Sigmoid colon (tissue), 7 donors: Measurements from ENCODE around the gene SLC8A3. TPM values are rescaled to one million over a fixed set of nuclear protein-coding genes. Genes with fewer than 3 reads are reported as not detected.

Source experiments
- DNase-seq: peaks from one replicate; pipeline ENCODE4 v3.0.0-alpha.2; 2019
- H3K27ac ChIP-seq, 4 donors: fragments of 200-600 bp; sonication (generic); one replicate each; pipeline ENCODE4 v1.5.1; 2016 to 2019; ENCODE audit warnings: mild to moderate bottlenecking in 1 of 4
- H3K27me3 ChIP-seq, 3 donors: fragments of 200-600 bp; sonication (generic); one replicate each; pipeline ENCODE4 v1.5.1; 2019; ENCODE audit warnings: mild to moderate bottlenecking in 1 of 3
- H3K36me3 ChIP-seq, 4 donors: fragments of 200-600 bp; sonication (generic); one replicate each; pipeline ENCODE4 v1.5.1; 2016 to 2019
- H3K4me1 ChIP-seq, 4 donors: fragments of 200-600 bp; sonication (generic); one replicate each; pipeline ENCODE4 v1.5.1; 2017 to 2019
- H3K4me3 ChIP-seq, 4 donors: fragments of 200-600 bp; sonication (generic); one replicate each; pipeline ENCODE4 v1.5.1; 2017 to 2019; ENCODE audit warnings: mild to moderate bottlenecking in 2 of 4, moderate library complexity in 1 of 4
- H3K9me3 ChIP-seq, 4 donors: fragments of 200-600 bp in 3 of 4; sonication (generic) in 3 of 4; one replicate each; pipeline versions ENCODE4 v1.5.1 to v1.6.1; 2013 to 2019
- EP300 ChIP-seq, 4 donors: sonication (generic); formaldehyde crosslinking; IDR thresholded peaks; one replicate each; pipeline ENCODE4 v1.6.1; 2017; ENCODE audit warnings: antibody characterized with exemption in 4 of 4
- POLR2A ChIP-seq, 2 donors: fragments of 450-650 bp; IDR thresholded peaks; one replicate each; pipeline ENCODE4 v1.6.1; 2016; ENCODE audit warnings: antibody characterized with exemption in 2 of 2, mild to moderate bottlenecking in 2 of 2, moderate library complexity in 2 of 2
- POLR2AphosphoS5 ChIP-seq, 4 donors: sonication (generic); formaldehyde crosslinking; IDR thresholded peaks; one replicate each; pipeline ENCODE4 v1.6.1; 2017; ENCODE audit warnings: antibody characterized with exemption in 4 of 4
- WGBS, 2 donors: extraction: QIAGEN DNeasy Blood & Tissue Kit; methylation state at CpG; one replicate each; pipeline ENCODE4 v1.1.7; 2013; 5-methylcytosine and 5-hydroxymethylcytosine counted together
- intact Hi-C: fragments of 100-400 bp; cut with DNase I; formaldehyde crosslinking; loops from one replicate; pipeline ENCODE4 v1.15.1; 2023
- polyA plus RNA-seq, 3 donors: library from polyadenylated mRNA; stranded (reverse); fragments of 200-250 nt; gene quantifications; one replicate each; pipeline ENCODE4 v1.2.3, GENCODE V29; 2013
- total RNA-seq, 4 donors: library from RNA; depleted of rRNA; stranded (reverse); fragments of >200 nt; gene quantifications; one replicate each; pipeline ENCODE4 v1.1.0, GENCODE V29; 2016
- TF ChIP-seq, protein P1 (sequence below), 4 experiments: fragments of 450-650 bp in 3 of 4; fragments of 200-600 bp in 1 of 4; IDR thresholded peaks; one replicate each; pipeline ENCODE4 v1.5.1; 2016 to 2019; ENCODE audit warnings: antibody characterized with exemption in 4 of 4, mild to moderate bottlenecking in 3 of 4, moderate library complexity in 2 of 4
- donor health status: healthy with polysubstance abuse.
- donor health status: Bipolar disorder and iron deficiency.
- donor health status: healthy.

The SLC8A3 gene
- total and polyA plus RNA-seq, 7 donors = 0.17 to 0.82 (median 0.31) TPM; not detected in 3

DNA sequence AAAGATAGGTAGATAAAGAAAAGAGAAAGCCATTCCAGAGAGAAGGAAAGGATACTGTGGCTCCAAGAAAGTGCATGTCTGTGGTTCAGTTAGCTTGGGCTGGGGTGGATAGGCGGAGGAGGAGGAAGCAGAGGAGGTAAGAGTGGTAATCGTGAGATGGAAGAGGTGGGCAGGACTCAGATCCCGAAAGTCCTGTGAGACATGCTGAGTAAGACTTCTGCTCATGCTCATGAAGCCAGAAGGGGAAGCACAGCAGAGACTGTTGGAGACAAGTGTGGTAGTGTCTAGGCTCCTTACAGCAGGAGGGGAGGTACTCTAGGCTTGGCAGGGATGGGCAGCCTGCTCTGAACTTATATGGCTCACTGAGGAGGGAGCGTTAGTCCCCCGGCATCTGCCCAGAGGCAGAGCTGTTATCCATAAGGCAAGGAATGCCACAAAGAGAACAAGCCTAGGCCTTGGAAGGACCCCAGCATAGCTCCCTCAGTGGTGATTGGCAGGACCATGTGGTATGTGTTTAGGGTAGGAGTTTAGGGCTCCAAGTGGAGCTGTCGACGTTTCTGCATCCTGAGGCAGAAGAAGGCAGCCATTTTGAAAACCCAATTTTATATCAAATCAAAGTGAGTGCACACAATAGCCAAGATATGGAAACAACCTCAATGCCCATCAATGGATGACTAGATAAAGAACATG lies 174.2 kb downstream of the SLC8A3 start:
- no peak for DNase-seq
- Histone ChIP-seq H3K27ac (no peak overlapping the region), H3K4me1 (no peaks in the 10 kb centered on the region), H3K4me3 (no peak overlapping the region), H3K36me3 (no peaks in the 10 kb centered on the region), H3K9me3 (no peaks in the 10 kb centered on the region), H3K27me3 (no peaks in the 10 kb centered on the region)
- TF ChIP-seq EP300 (IDR thresholded peaks at IDR 0.05) = no peak
- no peak for TF ChIP-seq POLR2A (IDR thresholded peaks at IDR 0.05)
- TF ChIP-seq, protein P1, sequence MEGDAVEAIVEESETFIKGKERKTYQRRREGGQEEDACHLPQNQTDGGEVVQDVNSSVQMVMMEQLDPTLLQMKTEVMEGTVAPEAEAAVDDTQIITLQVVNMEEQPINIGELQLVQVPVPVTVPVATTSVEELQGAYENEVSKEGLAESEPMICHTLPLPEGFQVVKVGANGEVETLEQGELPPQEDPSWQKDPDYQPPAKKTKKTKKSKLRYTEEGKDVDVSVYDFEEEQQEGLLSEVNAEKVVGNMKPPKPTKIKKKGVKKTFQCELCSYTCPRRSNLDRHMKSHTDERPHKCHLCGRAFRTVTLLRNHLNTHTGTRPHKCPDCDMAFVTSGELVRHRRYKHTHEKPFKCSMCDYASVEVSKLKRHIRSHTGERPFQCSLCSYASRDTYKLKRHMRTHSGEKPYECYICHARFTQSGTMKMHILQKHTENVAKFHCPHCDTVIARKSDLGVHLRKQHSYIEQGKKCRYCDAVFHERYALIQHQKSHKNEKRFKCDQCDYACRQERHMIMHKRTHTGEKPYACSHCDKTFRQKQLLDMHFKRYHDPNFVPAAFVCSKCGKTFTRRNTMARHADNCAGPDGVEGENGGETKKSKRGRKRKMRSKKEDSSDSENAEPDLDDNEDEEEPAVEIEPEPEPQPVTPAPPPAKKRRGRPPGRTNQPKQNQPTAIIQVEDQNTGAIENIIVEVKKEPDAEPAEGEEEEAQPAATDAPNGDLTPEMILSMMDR (IDR thresholded peaks at IDR 0.05) = no peak
- TF ChIP-seq POLR2AphosphoS5 (IDR thresholded peaks at IDR 0.05) = no peak
- intact Hi-C loops = no loop called here
- 90 to 91% methylated on average over 7 of the region's 7 CpGs for WGBS, 2 donors

DNA sequence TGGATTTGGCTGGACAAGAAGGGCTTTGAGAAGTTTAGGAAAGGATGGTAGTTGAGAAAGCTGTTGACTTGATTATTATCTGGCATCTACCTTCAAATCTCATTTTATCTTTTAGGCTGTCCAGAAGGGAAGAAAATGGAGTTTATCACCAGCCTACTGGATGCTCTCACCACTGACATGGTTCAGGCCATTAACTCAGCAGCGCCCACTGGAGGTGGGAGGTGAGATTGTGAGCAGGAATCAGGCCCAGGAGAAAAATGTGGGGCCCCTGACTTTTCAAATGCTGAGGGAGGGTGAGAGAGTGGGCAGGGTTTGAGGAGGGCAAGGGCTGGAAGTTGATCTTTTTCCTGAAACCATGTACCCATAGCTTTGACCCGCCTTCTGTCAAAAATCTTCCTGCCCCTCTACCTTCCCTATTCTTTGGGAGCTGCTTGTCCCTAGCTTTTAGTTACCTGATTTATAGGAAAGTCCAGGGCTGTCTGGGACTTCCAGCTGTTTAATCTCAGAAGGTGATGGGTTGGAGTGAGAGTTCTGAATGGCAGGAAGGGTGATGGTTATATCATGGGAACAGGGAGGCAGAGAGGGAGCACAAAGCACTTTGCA lies 175.4 kb downstream of the SLC8A3 start:
- Histone ChIP-seq H3K9me3 (no peaks in the 10 kb centered on the region), H3K27ac (no peak overlapping the region), H3K27me3 (no peaks in the 10 kb centered on the region), H3K4me3 (no peak overlapping the region), H3K36me3 (no peaks in the 10 kb centered on the region), H3K4me1 (peaks cover 0 to 7% (median 1%) of the 10 kb centered on the region in 4 donors)
- DNase-seq = no peak
- intact Hi-C loops = no loop called here
- 66 to 75% methylated on average over 2 of the region's 2 CpGs for whole genome bisulfite sequencing, 2 donors
- TF ChIP-seq EP300 (IDR thresholded peaks at IDR 0.05) = no peak
- TF ChIP-seq, protein P1 (IDR thresholded peaks at IDR 0.05) = peak in 1 of 4 experiments; percentile 13

DNA sequence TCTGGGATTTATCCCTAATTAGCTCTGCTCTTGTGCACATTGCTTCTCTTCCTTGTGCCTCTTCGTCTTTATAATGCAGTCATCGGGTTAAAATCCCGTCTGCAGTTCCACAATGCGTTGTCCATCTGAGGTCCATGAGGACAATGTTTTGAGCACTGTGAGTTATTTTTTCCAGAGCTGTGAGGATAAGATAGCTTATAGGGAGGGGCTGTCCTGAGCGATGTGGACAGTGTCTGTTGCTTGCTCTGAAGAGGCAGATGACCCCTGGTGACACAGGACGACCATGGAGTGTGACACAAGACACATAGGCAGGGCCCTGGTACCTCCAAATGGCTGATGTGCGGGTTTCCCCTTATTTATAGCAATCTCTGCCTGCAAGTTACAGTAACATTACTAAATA lies 177.0 kb downstream of the SLC8A3 start:
- intact Hi-C loops = no loop called here
- Histone ChIP-seq H3K27me3 (no peaks in the 10 kb centered on the region), H3K9me3 (no peaks in the 10 kb centered on the region), H3K4me3 (no peak overlapping the region), H3K36me3 (no peaks in the 10 kb centered on the region), H3K4me1 (peaks cover 0 to 9% (median 4%) of the 10 kb centered on the region in 4 donors), H3K27ac (no peak overlapping the region)
- 90 to 91% methylated on average over 7 of the region's 7 CpGs for WGBS, 2 donors
- TF ChIP-seq, protein P1 (IDR thresholded peaks at IDR 0.05) = no peak
- TF ChIP-seq POLR2AphosphoS5 (IDR thresholded peaks at IDR 0.05) (no peak), POLR2A (IDR thresholded peaks at IDR 0.05) (no peak), EP300 (IDR thresholded peaks at IDR 0.05) (no peak)
- no peak for DNase-seq

DNA sequence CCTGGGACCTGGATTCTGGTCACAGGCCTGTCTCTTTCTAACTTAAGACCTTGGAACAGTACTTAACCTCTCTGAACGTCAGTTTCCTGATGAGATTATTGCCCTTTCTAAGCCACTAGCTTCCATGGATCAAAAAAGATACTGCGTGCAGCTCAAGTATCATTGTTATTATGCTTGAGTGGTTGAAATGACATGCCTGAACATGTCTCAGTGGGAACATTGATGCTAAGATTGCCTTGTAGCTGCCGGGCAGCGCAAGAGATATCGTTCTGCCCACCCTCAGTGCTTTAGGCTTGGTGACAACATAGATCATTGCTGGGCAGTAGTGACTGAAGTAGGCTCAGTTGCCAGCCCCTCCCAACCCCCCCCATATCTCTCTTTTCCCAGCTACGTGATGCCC lies 177.7 kb downstream of the SLC8A3 start:
- Histone ChIP-seq H3K27ac (no peak overlapping the region), H3K36me3 (no peaks in the 10 kb centered on the region), H3K4me1 (peaks cover 0 to 9% (median 4%) of the 10 kb centered on the region in 4 donors), H3K4me3 (no peak overlapping the region), H3K27me3 (no peaks in the 10 kb centered on the region), H3K9me3 (no peaks in the 10 kb centered on the region)
- TF ChIP-seq POLR2A (IDR thresholded peaks at IDR 0.05) (no peak), POLR2AphosphoS5 (IDR thresholded peaks at IDR 0.05) (no peak), EP300 (IDR thresholded peaks at IDR 0.05) (no peak)
- TF ChIP-seq, protein P1 (IDR thresholded peaks at IDR 0.05) = no peak
- 92 to 94% methylated on average over 6 of the region's 6 CpGs for WGBS, 2 donors
- intact Hi-C loops = no loop called here
- no peak for DNase-seq
